T47D (cell line): ENCODE data around the gene ZFYVE19.
A peak's percentile ranks its signal among the peaks of the same experiment; 100 is the strongest.
"Not testable (repeated sequence)": the region's sequence is repeated elsewhere in the genome, so short reads cannot be mapped to it uniquely, and the experiment has no call there.

ENCODE experiments used
- DNase-seq, 2 experiments: peaks; one replicate each; pipeline versions ENCODE4 v3.0.0 to v3.0.0-alpha.2; 2011 to 2012; ENCODE audit warnings: low read depth in 1 of 2, low spot score in 1 of 2
- JUND ChIP-seq: IDR thresholded peaks from 2 replicates; pipeline ENCODE4 v1.6.1; 2012; ENCODE audit warnings: low read depth
- in situ Hi-C: cut with HindIII; loops from 2 replicates; pipeline ENCODE4 v1.10.0; 2016; ENCODE audit warnings: low sequenced_read_pairs, low pct_unique_long_range_greater_than_20kb

Gene ZFYVE19

DNA sequence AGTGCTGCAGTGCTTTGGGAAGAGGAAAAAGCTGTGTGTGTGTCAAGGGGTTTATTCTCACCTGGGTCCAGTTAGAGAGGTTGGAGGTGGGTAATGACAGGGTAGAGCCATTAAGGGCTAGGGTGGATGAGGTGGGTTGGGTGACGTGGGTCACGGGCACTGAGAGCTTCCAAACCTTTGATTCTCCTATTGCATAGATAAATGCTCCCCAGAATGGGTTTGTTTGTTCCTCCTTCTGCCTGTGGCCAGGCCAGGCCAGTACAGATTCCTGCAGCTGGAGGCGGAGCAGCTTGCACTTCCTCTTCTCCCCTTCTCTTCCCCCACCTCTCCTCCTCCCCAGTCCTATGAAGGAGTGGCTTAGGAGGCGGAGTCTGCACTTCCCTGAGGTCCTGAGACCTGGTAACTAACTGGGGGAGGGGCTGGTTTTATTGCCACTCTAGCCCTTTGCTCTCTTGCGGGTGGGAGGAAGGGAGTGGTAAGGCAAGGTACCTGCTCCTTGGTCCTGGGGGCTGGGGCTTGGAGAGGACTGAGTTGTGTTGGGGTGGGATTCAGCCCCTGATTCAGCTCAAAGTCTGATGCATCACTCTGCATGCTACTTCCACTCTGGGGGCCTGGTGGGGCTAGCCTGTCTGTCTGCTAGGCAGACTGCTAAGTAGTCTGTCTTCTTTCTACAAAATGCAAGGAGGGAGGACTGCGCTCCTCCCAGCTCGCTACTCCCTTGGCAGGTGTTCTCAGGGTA lies 40.5 kb downstream of the ZFYVE19 start:
- peak; percentile 74 to 96 for DNase-seq
- in situ Hi-C loops = no loop called here
- no peak for TF ChIP-seq JUND

- in situ Hi-C loops = no loop called here
- no peak for TF ChIP-seq JUND
Measured at GRCh38 chr15:40850576-40851112, 43.8 kb downstream of the ZFYVE19 start.

DNA sequence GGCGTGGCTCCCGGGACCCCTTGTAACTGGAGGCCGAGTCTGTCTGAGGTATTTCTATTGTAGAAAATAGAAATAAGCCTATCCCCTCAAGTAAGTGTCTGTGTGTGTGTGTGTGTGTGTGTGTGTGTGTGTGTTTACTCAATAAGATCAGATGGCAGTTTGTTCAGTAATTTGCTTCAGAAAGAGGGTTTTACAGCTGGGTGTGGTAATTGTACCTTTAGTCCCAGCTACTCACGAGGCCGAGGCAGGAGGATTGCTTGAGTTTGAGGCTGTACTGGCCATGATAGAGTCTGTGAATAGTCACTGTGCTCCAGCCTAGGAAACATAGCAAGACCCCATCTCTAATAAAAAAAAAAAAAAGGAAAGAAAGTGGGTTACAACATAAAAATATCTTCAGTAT lies 45.6 kb downstream of the ZFYVE19 start:
- in situ Hi-C loops = no loop called here
- DNase-seq = no peak
- TF ChIP-seq JUND = no peak

More at GRCh38 chr15:40850576-40851112, 43.8 kb downstream of the ZFYVE19 start:
- DNase-seq = no peak

DNA sequence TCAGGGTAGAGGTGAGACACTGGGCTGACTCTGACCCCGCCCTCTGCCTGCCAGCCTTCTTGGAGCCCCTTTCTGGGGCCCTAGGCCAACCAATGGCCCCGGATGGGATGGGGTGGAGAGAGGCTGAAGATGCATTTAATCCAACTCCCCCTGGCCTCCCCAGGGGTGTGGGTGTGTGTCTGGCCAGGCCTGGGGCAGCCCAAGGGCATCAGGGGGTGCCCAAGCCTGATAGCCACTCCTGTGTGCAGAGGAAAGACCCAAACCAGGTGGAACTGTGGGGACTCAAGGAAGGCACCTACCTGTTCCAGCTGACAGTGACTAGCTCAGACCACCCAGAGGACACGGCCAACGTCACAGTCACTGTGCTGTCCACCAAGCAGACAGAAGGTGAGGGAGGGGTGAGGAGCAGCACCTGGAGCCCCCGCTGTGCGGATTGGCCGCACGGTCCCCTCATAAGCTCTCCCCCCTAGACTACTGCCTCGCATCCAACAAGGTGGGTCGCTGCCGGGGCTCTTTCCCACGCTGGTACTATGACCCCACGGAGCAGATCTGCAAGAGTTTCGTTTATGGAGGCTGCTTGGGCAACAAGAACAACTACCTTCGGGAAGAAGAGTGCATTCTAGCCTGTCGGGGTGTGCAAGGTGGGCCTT lies 46.5 kb downstream of the ZFYVE19 start:
- in situ Hi-C loops = no loop called here
- TF ChIP-seq JUND = no peak

DNA sequence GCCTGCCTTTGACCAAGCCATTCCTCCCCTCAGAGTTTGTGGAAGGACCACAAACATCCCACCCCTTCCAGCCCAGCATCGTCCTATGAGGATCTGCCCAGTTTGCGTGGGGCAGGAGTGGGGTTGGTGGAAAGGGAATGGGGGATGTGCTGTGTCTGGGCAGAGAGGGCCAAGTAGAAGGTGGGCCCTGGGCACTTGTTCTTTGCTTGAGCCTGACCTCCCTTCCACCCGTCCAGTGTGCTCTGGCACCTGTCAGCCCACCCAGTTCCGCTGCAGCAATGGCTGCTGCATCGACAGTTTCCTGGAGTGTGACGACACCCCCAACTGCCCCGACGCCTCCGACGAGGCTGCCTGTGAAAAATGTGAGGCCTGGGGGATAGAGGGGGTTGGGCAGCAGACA lies 47.3 kb downstream of the ZFYVE19 start:
- in situ Hi-C loops = no loop called here
- TF ChIP-seq JUND = no peak
- DNase-seq = no peak

More for the DNA sequence above, 46.5 kb downstream of the ZFYVE19 start:
- DNase-seq = no peak

DNA sequence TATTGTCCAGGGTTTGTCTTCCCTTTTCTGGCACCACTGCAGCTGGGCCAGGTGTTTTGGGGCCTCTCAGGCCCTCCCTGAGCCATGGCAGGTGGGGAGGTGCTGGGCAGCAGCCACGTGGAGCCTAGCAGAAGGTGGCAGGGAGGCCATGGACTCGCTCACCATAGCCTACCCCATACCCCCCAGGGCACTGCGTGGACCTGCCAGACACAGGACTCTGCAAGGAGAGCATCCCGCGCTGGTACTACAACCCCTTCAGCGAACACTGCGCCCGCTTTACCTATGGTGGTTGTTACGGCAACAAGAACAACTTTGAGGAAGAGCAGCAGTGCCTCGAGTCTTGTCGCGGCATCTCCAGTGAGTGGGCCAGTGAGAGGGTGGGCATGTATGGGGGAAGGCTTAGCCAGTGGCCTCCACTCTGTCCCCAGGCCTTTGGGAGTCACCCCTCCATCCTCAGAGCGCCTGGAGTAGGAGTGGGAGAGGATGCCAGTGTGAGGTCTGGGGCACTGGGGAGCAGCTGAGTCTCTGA lies 48.9 kb downstream of the ZFYVE19 start:
- in situ Hi-C loops = no loop called here
- no peak for DNase-seq
- no peak for TF ChIP-seq JUND

- TF ChIP-seq JUND = no peak
- in situ Hi-C loops = no loop called here
- no peak for DNase-seq
Measured at GRCh38 chr15:40856746-40857145, 49.9 kb downstream of the ZFYVE19 start.

GRCh38 chr15:40857601-40858341 lies 50.9 kb downstream of the ZFYVE19 start:
- in situ Hi-C loops = no loop called here
- TF ChIP-seq JUND = no peak
- DNase-seq = peak; percentile 84 to 97

DNA sequence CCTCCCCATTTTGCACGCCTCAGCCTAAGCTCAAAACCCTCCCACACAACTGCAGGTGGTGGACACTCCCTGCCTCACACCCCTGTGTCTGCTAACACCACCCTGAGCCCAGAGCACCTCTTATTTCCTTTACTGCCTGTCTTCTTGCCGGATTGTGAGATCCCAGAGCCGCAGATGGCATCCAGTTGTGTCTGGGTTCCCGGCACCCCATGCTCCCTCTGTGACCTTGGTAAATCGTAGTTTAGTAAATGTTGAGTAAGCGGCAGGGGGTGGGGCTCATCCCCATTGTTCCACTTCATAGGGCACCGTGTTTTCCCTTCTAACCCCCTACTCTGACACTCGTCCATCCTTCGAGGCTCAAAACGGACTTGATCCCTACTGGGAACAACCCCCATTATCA lies 51.8 kb downstream of the ZFYVE19 start:
- in situ Hi-C loops = no loop called here
- no peak for TF ChIP-seq JUND

GRCh38 chr15:40859206-40859851 lies 52.4 kb downstream of the ZFYVE19 start:
- in situ Hi-C loops = no loop called here
- DNase-seq = peak; percentile 42 to 93
- no peak for TF ChIP-seq JUND

More for the DNA sequence above, 51.8 kb downstream of the ZFYVE19 start:
- no peak for DNase-seq

DNA sequence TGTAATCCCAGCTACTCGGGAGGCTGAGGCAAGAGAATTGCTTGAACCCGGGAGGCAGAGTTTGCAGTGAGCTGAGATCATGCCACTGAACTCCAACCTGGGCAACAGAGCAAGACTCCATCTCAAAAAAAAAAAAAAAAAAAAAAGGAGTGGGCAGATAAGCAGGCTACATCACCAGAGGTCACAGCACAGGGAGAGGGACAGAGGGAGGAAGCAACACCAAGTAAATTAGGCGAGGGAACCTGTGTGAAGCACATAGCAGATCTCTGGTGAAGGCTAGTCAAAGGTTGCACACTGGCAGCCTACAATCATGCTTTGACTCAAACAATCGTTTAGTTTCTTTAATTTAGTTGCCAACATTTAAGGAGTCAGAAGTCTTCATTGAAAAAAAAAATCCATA lies 54.3 kb downstream of the ZFYVE19 start:
- in situ Hi-C loops, DNase-seq: not testable (repeated sequence)

DNA sequence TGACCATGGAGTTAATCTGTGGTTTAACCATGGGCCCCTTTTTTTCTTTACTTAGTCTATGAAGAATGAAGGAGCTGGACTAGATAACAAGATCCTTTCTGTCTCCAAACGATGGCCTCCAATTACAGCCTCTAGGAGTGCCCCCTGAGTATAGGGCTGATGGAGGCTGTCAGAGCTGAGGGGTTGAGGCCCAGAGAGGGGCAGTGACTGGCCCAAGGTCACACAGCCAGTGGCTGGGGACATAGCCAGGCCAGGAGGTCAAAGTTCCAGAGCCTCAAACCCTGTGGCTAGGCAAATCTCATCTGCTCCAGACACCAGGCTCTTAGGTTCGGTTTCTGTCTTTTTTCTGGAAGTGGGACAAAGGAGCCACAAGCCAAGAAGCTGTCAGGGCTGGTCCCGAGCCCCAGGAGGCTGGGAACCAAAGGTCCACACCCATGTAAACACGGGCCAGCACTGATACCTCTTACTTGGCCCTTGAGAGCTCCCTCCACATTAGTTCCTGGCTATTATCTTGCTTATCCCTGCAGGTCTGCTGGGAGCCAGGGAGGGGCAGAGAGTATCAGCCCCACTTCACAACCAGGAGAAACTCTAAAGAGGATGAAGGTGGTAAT lies 56.9 kb downstream of the ZFYVE19 start:
- in situ Hi-C loops = no loop called here
- no peak for TF ChIP-seq JUND
- DNase-seq = no peak
